Neural progenitor cell (in vitro differentiated cells): Measurements from ENCODE around the gene PEX6. TPM values are rescaled to one million over a fixed set of nuclear protein-coding genes. Genes with fewer than 3 reads are reported as not detected.

Source experiments
- DNase-seq: peaks from one replicate; pipeline ENCODE4 v3.0.0-alpha.2; 2016; ENCODE audit warnings: low spot score
- H2AFZ ChIP-seq: fragments of 200-600 bp; sonication (generic); replicated peaks from 2 replicates; pipeline ENCODE4 v1.6.1; 2016; ENCODE audit warnings: antibody characterized with exemption
- H3F3A ChIP-seq: fragments of 200-600 bp; sonication (generic); 2 replicates; pipeline ENCODE4 v1.6.1; 2016; ENCODE audit warnings: antibody characterized with exemption, low read depth
- H3K27ac ChIP-seq: fragments of 200-600 bp; sonication (generic); 2 replicates; pipeline ENCODE4 v1.5.1; 2016; ENCODE audit warnings: mild to moderate bottlenecking
- H3K27me3 ChIP-seq: fragments of 200-600 bp; sonication (generic); 2 replicates; pipeline ENCODE4 v1.6.1; 2016; ENCODE audit warnings: mild to moderate bottlenecking, moderate library complexity
- H3K36me3 ChIP-seq: fragments of 200-600 bp; sonication (generic); 2 replicates; pipeline ENCODE4 v1.5.1; 2016
- H3K4me1 ChIP-seq: fragments of 200-600 bp; sonication (generic); 2 replicates; pipeline ENCODE4 v1.6.1; 2016; ENCODE audit warnings: mixed run types
- H3K4me2 ChIP-seq: fragments of 200-600 bp; sonication (generic); 2 replicates; pipeline ENCODE4 v1.6.1; 2016
- H3K4me3 ChIP-seq: fragments of 200-600 bp; sonication (generic); 2 replicates; pipeline ENCODE4 v1.5.1; 2016
- H3K79me2 ChIP-seq: fragments of 200-600 bp; sonication (generic); 2 replicates; pipeline ENCODE4 v1.6.1; 2016; ENCODE audit warnings: low read depth
- H3K9ac ChIP-seq: fragments of 200-600 bp; sonication (generic); 2 replicates; pipeline ENCODE4 v1.6.1; 2016
- H3K9me3 ChIP-seq: fragments of 200-600 bp; sonication (generic); 2 replicates; pipeline ENCODE4 v1.5.1; 2016; ENCODE audit warnings: low read depth
- H4K20me1 ChIP-seq: fragments of 200-600 bp; sonication (generic); 2 replicates; pipeline ENCODE4 v1.6.1; 2016; ENCODE audit warnings: low read depth
- H3K27ac Mint-ChIP-seq: 3 replicates; pipeline ENCODE4 v1.8.0; 2021; ENCODE audit warnings: mixed read lengths
- H3K27me3 Mint-ChIP-seq: 2 replicates; pipeline ENCODE4 v1.8.0; 2022; ENCODE audit warnings: low read depth, mild to moderate bottlenecking, inconsistent platforms, moderate library complexity, mixed read lengths; ENCODE audit not compliant: insufficient read depth
- H3K36me3 Mint-ChIP-seq: 3 replicates; pipeline ENCODE4 v1.8.0; 2021; ENCODE audit warnings: mixed read lengths
- H3K4me1 Mint-ChIP-seq: 3 replicates; pipeline ENCODE4 v1.8.0; 2021; ENCODE audit warnings: mixed read lengths
- H3K4me3 Mint-ChIP-seq: 3 replicates; pipeline ENCODE4 v1.8.0; 2021; ENCODE audit warnings: mild to moderate bottlenecking, moderate library complexity, mixed read lengths
- H3K9me3 Mint-ChIP-seq: 3 replicates; pipeline ENCODE4 v1.8.0; 2020; ENCODE audit warnings: mixed read lengths
- CTCF ChIP-seq: fragments of 200-600 bp; sonication (generic); IDR thresholded peaks from 2 replicates; pipeline ENCODE4 v1.5.1; 2017; ENCODE audit warnings: antibody characterized with exemption, mild to moderate bottlenecking
- EZH2 ChIP-seq: fragments of 200-600 bp; sonication (generic); IDR thresholded peaks from 2 replicates; pipeline ENCODE4 v1.6.1; 2017; ENCODE audit warnings: antibody characterized with exemption, mild to moderate bottlenecking, moderate library complexity
- EZH2phosphoT487 ChIP-seq: fragments of 200-600 bp; sonication (generic); IDR thresholded peaks from 2 replicates; pipeline ENCODE4 v1.6.1; 2017; ENCODE audit warnings: antibody characterized with exemption
- total RNA-seq: library from RNA; depleted of rRNA; stranded (reverse); fragments of >200 nt; gene quantifications from 2 replicates; pipeline ENCODE4 v1.2.3, GENCODE V29; 2015; ENCODE audit warnings: low replicate concordance

The PEX6 gene
- total RNA-seq, 1 donor from 2014 or later, result 11.3 TPM

GRCh38 chr6:42962502-42963178, 16.3 kb downstream of the PEX6 start:
- H3K79me2 ChIP-seq, result no peaks in the 10 kb centered on the region
- TF ChIP-seq EZH2, result no peak
- no peak for TF ChIP-seq CTCF
- no peak for TF ChIP-seq EZH2phosphoT487
- Mint-ChIP-seq H3K4me3 (no peak overlapping the region), H3K4me1 (peaks cover 11% of the 10 kb centered on the region), H3K27me3 (peaks cover 26% of the 10 kb centered on the region), H3K27ac (no peak overlapping the region), H3K36me3 (peaks cover 5% of the 10 kb centered on the region), H3K9me3 (no peaks in the 10 kb centered on the region)
- H4K20me1 ChIP-seq, result no peaks in the 10 kb centered on the region
- H3K9ac ChIP-seq, result no peak overlapping the region
- no peaks in the 10 kb centered on the region for H3K36me3 ChIP-seq
- DNase-seq, result no peak
- no peak overlapping the region for H3K4me3 ChIP-seq
- no peak overlapping the region for H2AFZ ChIP-seq
- peaks cover 27% of the 10 kb centered on the region for H3F3A ChIP-seq
- no peaks in the 10 kb centered on the region for H3K9me3 ChIP-seq
- H3K4me2 ChIP-seq, result no peak overlapping the region
- no peak overlapping the region for H3K27ac ChIP-seq
- H3K4me1 ChIP-seq, result peaks cover 4% of the 10 kb centered on the region
- peaks cover 35% of the 10 kb centered on the region for H3K27me3 ChIP-seq

- H3K4me3 Mint-ChIP-seq, result peak overlapping the region; percentile 43
- TF ChIP-seq EZH2 (no peak), EZH2phosphoT487 (no peak), CTCF (no peak)
- H3K36me3 ChIP-seq, result no peaks in the 10 kb centered on the region
Observed at GRCh38 chr6:42962096-42962495, 16.9 kb downstream of the PEX6 start.

GRCh38 chr6:42961020-42961470, 17.9 kb downstream of the PEX6 start:
- Histone ChIP-seq H3K4me3 (peak overlapping the region; percentile 67), H2AFZ (peak overlapping the region; percentile 100), H3K9ac (no peak overlapping the region), H3K4me1 (peaks cover 4% of the 10 kb centered on the region), H3F3A (peaks cover 27% of the 10 kb centered on the region), H3K79me2 (no peaks in the 10 kb centered on the region), H3K27ac (no peak overlapping the region), H4K20me1 (no peaks in the 10 kb centered on the region), H3K9me3 (no peaks in the 10 kb centered on the region), H3K4me2 (peak overlapping the region; percentile 96), H3K36me3 (no peaks in the 10 kb centered on the region), H3K27me3 (peaks cover 35% of the 10 kb centered on the region)
- Mint-ChIP-seq H3K9me3 (no peaks in the 10 kb centered on the region), H3K4me3 (peak overlapping the region; percentile 79), H3K27me3 (peaks cover 26% of the 10 kb centered on the region), H3K4me1 (peaks cover 11% of the 10 kb centered on the region), H3K27ac (no peak overlapping the region), H3K36me3 (peaks cover 6% of the 10 kb centered on the region)
- TF ChIP-seq EZH2, result no peak
- no peak for DNase-seq

More at GRCh38 chr6:42962096-42962495, 16.9 kb downstream of the PEX6 start:
- Histone ChIP-seq H3F3A (peaks cover 27% of the 10 kb centered on the region), H3K79me2 (no peaks in the 10 kb centered on the region), H3K4me1 (peaks cover 4% of the 10 kb centered on the region), H3K27me3 (peaks cover 35% of the 10 kb centered on the region), H2AFZ (no peak overlapping the region), H3K9ac (no peak overlapping the region), H3K4me2 (no peak overlapping the region), H3K9me3 (no peaks in the 10 kb centered on the region), H3K4me3 (no peak overlapping the region), H4K20me1 (no peaks in the 10 kb centered on the region), H3K27ac (no peak overlapping the region)
- Mint-ChIP-seq H3K9me3 (no peaks in the 10 kb centered on the region), H3K27me3 (peaks cover 26% of the 10 kb centered on the region), H3K4me1 (peaks cover 11% of the 10 kb centered on the region), H3K36me3 (peaks cover 5% of the 10 kb centered on the region), H3K27ac (no peak overlapping the region)
- DNase-seq, result no peak
